Posterior vena cava (tissue), 2 donors: ENCODE measurements around the gene ZNRF3. TPM values are rescaled to one million over a fixed set of nuclear protein-coding genes. Genes with fewer than 3 reads are reported as not detected.

Experiments
- DNase-seq: peaks from one replicate; pipeline ENCODE4 v3.0.0-alpha.2; 2020; ENCODE audit warnings: low spot score
- intact Hi-C, 2 donors: fragments of 100-400 bp; cut with DNase I; formaldehyde crosslinking; loops; one replicate each; pipeline versions ENCODE4 v1.14.1 to v1.14.2; 2022 to 2023
- total RNA-seq, 2 donors: library from RNA; stranded (reverse); fragmentation: NEBNext Ultra II Directional; extraction: Animal tissue kit (Norgen Biotek cat#: 25700); gene quantifications; one replicate each; pipeline ENCODE4 v1.2.1, GENCODE V29; 2021
- donor health status: DM: yes; HTN: yes; CAD: no.
- donor health status: DM: yes; HTN: yes; CAD: no.

ZNRF3 gene
- total RNA-seq, 2 donors from 2014 or later, result 7.5 to 8.5 TPM

GRCh38 chr22:29060251-29060869 lies 177.0 kb downstream of the ZNRF3 start:
- no peak for DNase-seq
- intact Hi-C loops, result no loop called here

GRCh38 chr22:29060931-29061330 lies 177.6 kb downstream of the ZNRF3 start:
- DNase-seq, result no peak
- intact Hi-C loops, result no loop called here

DNA sequence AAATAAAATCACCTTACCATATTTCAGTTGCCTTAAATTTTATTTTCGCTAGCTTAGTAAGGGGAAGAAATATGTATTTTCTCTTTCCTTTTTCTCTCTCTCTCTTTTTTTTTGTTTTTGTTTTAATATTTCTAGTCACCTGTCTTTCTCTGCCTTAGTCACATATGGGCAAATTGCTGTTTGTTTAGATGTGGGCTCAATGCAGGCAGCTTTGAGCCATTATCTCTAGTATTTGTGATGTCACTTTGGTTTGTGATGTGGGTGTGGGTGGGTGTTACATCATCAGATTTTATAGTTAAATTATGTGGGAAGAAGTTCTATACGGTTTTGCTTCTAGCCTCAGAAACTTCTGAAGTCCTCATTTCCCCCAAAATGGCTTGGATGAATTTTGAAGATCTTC lies 178.4 kb downstream of the ZNRF3 start, which contains the start of gene C22orf31:
Gene C22orf31 (minus strand): TSS at position 59 of the 400 bp plus-strand sequence. CDS start 39 bp downstream, at position 20.
- intact Hi-C loops, result no loop called here
- no peak for DNase-seq

GRCh38 chr22:29062286-29062821 lies 179.0 kb downstream of the ZNRF3 start:
- intact Hi-C loops, result no loop called here
- no peak for DNase-seq

DNA sequence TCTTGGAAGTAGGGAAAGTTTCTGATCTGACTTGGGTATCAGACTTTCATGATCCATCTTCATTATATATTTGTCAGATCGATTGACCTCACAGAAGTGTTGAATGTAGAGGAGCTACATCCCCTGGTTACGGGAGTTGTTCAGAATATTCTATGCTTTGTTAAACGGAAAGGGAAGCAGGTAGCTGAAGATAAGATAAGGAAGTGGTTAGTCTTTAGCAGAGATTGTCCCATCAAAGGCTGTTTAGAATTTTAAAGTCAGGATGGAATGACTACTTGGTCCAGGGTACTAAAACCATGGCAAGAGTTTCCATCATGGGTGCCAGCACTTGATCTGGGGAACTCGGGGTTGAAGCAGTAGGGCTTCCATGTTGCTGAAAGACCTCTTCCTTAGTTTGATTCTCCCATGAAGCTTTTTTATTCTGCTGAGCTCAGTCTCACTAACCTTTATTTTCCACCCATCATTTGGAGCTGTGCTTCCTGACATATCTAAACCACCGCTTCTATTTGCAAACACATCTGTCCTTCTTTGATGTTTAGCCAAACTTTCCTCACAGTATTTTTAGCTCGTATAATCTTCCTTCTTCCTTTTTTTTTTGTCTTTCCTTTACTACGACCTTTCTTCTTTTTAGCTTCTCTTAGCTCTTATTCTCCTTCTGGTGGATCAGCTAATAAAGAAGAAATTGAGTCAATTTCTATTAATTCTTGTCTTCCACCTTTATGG lies 182.3 kb downstream of the ZNRF3 start:
- DNase-seq, result no peak
- intact Hi-C loops, result no loop called here

GRCh38 chr22:29069463-29069862 lies 186.1 kb downstream of the ZNRF3 start:
- intact Hi-C loops, result no loop called here
- no peak for DNase-seq

DNA sequence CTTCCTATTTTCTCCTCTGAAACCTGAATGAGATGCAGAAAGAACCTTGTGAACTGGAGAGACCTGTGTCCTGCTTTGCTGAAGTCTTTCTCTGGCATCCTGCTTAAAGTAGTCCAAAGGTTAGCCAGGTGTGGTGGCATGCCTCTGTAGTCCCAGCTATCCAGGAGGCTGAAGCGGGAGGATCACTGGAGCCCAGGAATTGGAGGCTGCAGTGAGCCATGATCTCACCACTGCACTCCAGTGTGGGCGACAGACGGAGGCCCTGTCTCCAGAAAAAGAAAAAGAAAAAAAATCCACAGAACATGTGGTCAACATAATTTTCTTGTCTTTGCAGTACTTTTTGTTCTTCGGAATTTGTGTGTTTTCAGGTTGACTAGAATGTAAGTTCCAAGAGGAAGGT lies 187.1 kb downstream of the ZNRF3 start:
- DNase-seq, result no peak
- intact Hi-C loops, result no loop called here

DNA sequence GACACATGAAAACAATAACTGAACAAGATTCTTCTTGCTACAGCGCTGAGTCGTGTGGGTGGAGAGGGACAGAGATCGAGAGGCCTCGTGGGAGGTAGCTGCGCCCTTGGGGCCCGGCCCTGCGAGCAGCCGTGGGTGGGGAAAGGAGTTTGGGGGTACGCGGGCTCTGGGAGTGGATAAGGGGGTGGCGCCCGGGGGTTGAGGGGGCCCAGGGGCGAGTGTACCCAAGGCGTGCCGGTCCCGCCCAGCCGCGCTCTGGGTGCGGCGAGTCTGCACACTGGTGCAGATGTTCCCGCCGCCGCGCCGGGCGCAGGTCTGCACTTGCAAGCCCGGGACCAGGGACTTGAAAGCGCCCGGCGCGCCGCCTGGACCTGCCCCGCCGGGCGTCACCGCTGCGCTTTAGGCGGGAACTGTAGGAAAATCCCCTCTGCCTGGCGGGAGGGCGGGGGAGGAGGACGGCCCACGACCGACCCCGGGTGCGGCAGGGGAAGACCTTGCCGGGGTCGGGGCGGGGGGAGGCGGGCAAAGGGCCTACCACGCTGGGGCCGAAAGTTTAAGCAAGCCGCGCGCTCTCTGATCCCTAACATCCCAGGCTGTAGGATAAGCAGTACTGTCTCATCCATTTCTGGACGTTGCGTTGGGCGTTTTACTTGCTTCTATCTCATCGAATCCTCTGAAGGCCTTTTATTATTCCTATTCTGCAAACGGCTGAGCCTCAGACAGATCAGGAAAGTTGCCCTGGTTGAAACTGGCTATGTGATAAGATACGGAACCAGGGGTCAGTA lies 188.1 kb downstream of the ZNRF3 start:
- no peak for DNase-seq
- intact Hi-C loops, result no loop called here

- intact Hi-C loops, result no loop called here
- peak; percentile 94 for DNase-seq
Observed at GRCh38 chr22:29072193-29072978, 189.0 kb downstream of the ZNRF3 start.

GRCh38 chr22:29072979-29073617 lies 189.7 kb downstream of the ZNRF3 start, which contains the start of gene KREMEN1:
Gene KREMEN1, plus strand, starts transcription at chr22:29073035. Its CDS starts 96 bp downstream, at chr22:29073131.
- intact Hi-C loops, result no loop called here
- DNase-seq, result no peak

DNA sequence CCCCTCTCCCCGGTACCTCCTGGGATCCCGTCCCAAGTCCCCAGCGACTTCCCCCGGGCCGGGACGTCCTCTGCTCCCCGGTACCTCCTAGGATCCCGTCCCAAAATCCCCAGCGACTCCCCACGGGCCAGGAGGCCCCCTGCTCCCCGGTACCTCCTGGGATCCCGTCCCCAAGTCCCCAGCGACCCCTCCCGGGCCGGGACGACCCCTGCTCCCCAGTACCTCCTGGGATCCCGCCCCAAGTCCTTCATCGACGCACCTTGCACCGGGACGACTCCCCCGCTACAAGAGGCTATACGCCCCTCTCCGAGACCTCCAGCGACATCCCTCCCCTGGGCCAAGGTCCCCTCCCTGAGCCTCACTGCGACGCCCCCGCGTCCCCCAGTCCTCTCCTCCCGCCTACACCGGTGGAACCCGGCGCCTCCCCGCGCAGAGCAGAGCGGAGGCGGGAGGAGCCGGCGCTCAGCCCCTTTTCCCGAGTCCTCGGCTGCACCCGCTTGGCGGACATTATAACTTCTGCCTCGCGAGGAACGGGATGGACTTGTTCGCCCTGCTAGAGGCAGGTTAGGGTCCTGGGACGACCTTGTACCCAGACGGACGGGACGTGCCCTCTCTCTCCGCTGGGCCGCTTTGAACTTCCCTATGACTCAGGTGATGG lies 190.4 kb downstream of the ZNRF3 start:
- no peak for DNase-seq
- intact Hi-C loops, result no loop called here

DNA sequence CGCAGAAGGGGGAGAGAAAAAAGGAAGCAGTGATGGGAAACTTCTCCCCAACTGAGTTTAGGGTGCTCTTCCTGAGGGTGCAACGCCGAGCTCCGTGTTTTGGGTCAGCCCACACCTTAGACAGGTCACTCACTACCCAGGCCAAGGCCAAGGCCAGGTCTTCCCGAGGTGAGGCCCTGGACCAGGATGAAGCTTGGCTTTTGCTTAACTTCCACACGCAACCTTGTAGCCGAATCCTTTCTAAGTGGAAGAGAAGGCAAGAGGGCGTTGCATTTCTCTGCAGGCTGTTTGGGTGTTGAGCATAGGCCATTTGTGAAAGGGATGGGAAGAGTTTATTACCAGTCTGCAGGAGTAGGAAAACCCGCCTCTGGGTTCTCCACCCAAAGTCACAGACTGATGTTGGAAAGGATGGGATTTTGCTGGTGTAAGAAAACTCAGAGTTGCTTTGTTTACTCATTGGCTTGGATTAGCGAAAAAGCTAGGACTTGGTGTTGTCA lies 191.0 kb downstream of the ZNRF3 start:
- DNase-seq, result no peak
- intact Hi-C loops, result no loop called here

- DNase-seq, result no peak
- intact Hi-C loops, result no loop called here
Observed at GRCh38 chr22:29078036-29078868, 194.9 kb downstream of the ZNRF3 start.

- intact Hi-C loops, result no loop called here
- DNase-seq, result no peak
Observed at GRCh38 chr22:29078869-29079207, 195.5 kb downstream of the ZNRF3 start.

GRCh38 chr22:29079218-29079901 lies 196.0 kb downstream of the ZNRF3 start:
- no peak for DNase-seq
- intact Hi-C loops, result no loop called here

DNA sequence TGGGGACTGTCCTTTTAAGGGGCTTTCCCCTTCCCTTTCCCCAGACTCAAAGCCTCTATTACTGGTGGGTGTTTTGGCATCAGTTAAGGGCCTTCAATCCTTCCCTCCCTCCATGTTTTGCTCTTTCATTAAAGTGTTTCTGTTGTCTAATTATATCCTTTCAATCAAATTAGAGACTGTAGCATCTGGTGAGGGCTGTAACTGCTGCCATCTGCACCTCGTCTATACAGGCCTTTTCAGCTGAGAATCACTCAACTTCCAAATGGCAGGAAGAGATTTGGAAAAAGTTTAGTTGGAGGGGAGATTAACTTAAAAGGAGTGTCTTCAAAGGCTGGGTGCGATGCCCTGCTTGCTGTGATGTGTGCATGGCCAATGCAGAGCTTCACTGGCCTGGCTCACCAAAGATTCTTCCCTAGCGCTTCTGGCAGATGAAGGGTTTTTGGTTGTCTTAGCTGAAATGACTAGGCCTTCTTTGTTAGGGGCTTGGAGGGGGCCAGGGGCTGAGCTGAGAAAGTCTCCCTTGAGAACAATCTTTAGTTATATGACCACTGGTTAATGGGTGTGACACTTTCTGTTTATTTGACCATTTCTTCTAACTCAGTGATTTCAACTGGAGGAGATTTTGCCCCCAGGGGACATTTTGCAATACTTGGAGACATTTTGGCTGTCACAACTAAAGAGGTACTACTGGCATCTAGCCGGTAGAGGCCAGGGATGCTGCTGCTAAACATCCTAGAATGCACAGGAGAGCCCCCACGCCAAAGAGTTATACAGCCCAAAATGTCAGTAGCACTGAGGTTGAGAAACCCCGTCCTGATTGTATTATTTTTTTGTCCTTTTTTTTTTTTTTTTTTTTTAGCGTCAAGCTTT lies 197.0 kb downstream of the ZNRF3 start:
- no peak for DNase-seq
- intact Hi-C loops, result no loop called here
